ENCODE measurements around the gene ZNF592.

Gene ZNF592

DNA sequence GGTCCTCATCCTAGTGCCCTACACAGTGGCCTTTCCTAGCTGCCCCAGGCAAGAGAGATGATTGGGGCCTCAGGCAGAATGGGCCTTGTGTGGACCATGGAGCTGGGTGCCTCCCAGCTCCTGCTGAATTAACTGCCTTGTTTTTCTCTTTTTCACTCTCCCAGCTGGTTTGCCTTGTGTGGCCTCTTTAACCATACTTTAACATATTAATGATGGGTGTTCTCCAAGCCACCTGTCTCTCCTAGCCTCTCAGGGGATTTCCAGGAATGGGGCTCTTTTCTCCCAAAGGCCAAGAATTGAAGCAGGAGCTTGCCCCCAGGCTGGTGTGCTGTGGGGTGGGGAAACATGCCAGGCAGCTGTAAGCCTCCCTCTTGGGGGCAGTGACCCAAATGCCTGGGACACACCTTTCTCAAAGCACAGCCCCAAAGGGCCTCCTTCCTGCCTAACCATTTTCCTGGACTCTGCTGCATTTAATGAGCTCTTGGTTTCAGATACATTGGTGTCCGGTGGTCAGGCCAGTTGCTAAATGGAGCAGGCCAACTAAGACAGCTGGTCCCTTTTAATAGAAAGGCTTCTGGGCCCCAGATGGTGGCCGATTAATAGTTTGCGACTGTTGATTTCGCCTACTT lies 74.4 kb downstream of the ZNF592 start:
- Histone ChIP-seq H3K79me2 (ENCODE audit: insufficient read depth, low read length) (no peaks in the 10 kb centered on the region), H3K4me2 (ENCODE audit: low read length) (no peak overlapping the region), H4K20me1 (ENCODE audit: insufficient read depth, low read length) (no peaks in the 10 kb centered on the region), H3F3A (ENCODE audit: insufficient read depth, low read length) (no peaks in the 10 kb centered on the region), H3K9me3 (ENCODE audit: low read length) (no peaks in the 10 kb centered on the region), H3K36me3 (ENCODE audit: insufficient read depth, low read length) (no peaks in the 10 kb centered on the region), H3K4me3 (ENCODE audit: low read depth, low read length, poor library complexity, severe bottlenecking) (no peak overlapping the region), H2AFZ (ENCODE audit: low read length) (no peak overlapping the region), H3K27me3 (ENCODE audit: insufficient read depth, low read length) (no peaks in the 10 kb centered on the region), H3K4me1 (ENCODE audit: insufficient read depth, low read length, severe bottlenecking) (no peaks in the 10 kb centered on the region), H3K9me2 (ENCODE audit: low read depth, low read length) (no peaks in the 10 kb centered on the region), H3K9ac (ENCODE audit: low read length) (no peak overlapping the region), H3K27ac (ENCODE audit: low read depth, low read length, poor library complexity, severe bottlenecking) (no peak overlapping the region)
- TF ChIP-seq, protein P1, sequence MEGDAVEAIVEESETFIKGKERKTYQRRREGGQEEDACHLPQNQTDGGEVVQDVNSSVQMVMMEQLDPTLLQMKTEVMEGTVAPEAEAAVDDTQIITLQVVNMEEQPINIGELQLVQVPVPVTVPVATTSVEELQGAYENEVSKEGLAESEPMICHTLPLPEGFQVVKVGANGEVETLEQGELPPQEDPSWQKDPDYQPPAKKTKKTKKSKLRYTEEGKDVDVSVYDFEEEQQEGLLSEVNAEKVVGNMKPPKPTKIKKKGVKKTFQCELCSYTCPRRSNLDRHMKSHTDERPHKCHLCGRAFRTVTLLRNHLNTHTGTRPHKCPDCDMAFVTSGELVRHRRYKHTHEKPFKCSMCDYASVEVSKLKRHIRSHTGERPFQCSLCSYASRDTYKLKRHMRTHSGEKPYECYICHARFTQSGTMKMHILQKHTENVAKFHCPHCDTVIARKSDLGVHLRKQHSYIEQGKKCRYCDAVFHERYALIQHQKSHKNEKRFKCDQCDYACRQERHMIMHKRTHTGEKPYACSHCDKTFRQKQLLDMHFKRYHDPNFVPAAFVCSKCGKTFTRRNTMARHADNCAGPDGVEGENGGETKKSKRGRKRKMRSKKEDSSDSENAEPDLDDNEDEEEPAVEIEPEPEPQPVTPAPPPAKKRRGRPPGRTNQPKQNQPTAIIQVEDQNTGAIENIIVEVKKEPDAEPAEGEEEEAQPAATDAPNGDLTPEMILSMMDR (IDR thresholded peaks at IDR 0.05; ENCODE audit: low read length): no peak
- no peak for TF ChIP-seq EZH2 (IDR thresholded peaks at IDR 0.05; ENCODE audit: borderline replicate concordance, low read length)

- Histone ChIP-seq H3K4me1 (ENCODE audit: insufficient read depth, low read length, severe bottlenecking) (no peaks in the 10 kb centered on the region), H4K20me1 (ENCODE audit: insufficient read depth, low read length) (no peaks in the 10 kb centered on the region), H3K9ac (ENCODE audit: low read length) (no peak overlapping the region), H3K4me2 (ENCODE audit: low read length) (no peak overlapping the region), H3K4me3 (ENCODE audit: low read depth, low read length, poor library complexity, severe bottlenecking) (no peak overlapping the region), H3K79me2 (ENCODE audit: insufficient read depth, low read length) (no peaks in the 10 kb centered on the region), H3K27me3 (ENCODE audit: insufficient read depth, low read length) (no peaks in the 10 kb centered on the region), H3K9me3 (ENCODE audit: low read length) (no peaks in the 10 kb centered on the region), H3K36me3 (ENCODE audit: insufficient read depth, low read length) (no peaks in the 10 kb centered on the region), H3K9me2 (ENCODE audit: low read depth, low read length) (no peaks in the 10 kb centered on the region), H3F3A (ENCODE audit: insufficient read depth, low read length) (no peaks in the 10 kb centered on the region), H2AFZ (ENCODE audit: low read length) (no peak overlapping the region), H3K27ac (ENCODE audit: low read depth, low read length, poor library complexity, severe bottlenecking) (no peak overlapping the region)
- TF ChIP-seq, protein P1 (IDR thresholded peaks at IDR 0.05; ENCODE audit: low read length): no peak
- TF ChIP-seq EZH2 (IDR thresholded peaks at IDR 0.05; ENCODE audit: borderline replicate concordance, low read length): no peak
Observed at GRCh38 chr15:84823282-84823878, 75.0 kb downstream of the ZNF592 start.

GRCh38 chr15:84824260-84825007 lies 76.0 kb downstream of the ZNF592 start:
- no peak overlapping the region for H3K4me2 ChIP-seq (ENCODE audit: low read length)
- H3K4me1 ChIP-seq (ENCODE audit: insufficient read depth, low read length, severe bottlenecking): no peaks in the 10 kb centered on the region
- no peak overlapping the region for H2AFZ ChIP-seq (ENCODE audit: low read length)

More at GRCh38 chr15:84824260-84825007, 76.0 kb downstream of the ZNF592 start:
- Histone ChIP-seq H3K9ac (ENCODE audit: low read length) (no peak overlapping the region), H3K79me2 (ENCODE audit: insufficient read depth, low read length) (no peaks in the 10 kb centered on the region), H3F3A (ENCODE audit: insufficient read depth, low read length) (no peaks in the 10 kb centered on the region), H3K27me3 (ENCODE audit: insufficient read depth, low read length) (no peaks in the 10 kb centered on the region), H3K9me3 (ENCODE audit: low read length) (no peaks in the 10 kb centered on the region), H3K36me3 (ENCODE audit: insufficient read depth, low read length) (no peaks in the 10 kb centered on the region), H3K4me3 (ENCODE audit: low read depth, low read length, poor library complexity, severe bottlenecking) (no peak overlapping the region), H4K20me1 (ENCODE audit: insufficient read depth, low read length) (no peaks in the 10 kb centered on the region), H3K27ac (ENCODE audit: low read depth, low read length, poor library complexity, severe bottlenecking) (no peak overlapping the region), H3K9me2 (ENCODE audit: low read depth, low read length) (no peaks in the 10 kb centered on the region)
- TF ChIP-seq, protein P1 (IDR thresholded peaks at IDR 0.05; ENCODE audit: low read length): no peak
- no peak for TF ChIP-seq EZH2 (IDR thresholded peaks at IDR 0.05; ENCODE audit: borderline replicate concordance, low read length)

Data from OCI-LY1 (cell line).